ENCODE measurements around the gene PRKAR1B.
"Not testable (repeated sequence)": the region's sequence is repeated elsewhere in the genome, so short reads cannot be mapped to it uniquely, and the experiment has no call there.

Gene PRKAR1B

DNA sequence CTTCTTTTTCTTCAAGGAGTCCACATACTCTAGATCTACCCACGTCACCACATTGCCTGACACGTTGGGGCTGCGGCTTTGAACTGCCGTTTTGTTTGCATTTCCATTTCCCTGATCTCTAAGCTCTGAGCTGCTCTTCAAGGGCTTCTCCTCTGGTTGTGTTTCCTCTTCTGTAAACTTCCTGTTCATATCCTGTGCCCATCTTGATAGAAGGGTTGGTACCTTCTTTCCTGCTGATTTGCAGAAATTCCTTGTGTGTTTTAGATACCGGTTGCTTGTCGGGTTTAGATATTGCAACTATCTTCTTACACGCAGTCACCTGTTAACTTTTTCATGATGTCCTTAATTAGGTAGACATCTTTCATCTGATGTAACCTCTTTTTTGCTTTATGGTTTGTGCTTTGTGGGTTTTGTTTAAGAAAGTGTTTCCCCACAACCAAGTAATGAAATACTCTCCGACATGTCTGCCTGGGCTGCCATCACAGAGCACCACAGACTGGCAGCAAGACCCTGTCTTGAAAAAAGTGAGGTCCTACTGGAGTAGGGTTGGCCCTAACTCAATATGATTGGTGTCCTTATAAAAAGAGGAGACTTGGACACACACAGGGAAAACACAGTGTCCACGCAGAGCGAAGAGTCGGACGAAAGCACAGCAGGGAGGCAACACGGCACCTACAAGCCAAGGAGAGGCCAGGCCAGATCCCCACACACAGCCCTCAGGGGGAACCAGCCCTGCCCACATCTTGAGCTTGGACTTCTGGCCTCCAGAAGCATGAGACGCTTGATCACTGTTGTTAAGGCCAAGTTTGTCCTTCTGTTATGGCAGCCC is 108.3 kb downstream of the PRKAR1B start:
- peak; percentile 58 for DNase-seq

GRCh38 chr7:617614-618538 is 109.2 kb downstream of the PRKAR1B start:
- DNase-seq = peak in 1 of 2 donors; percentile 35

DNA sequence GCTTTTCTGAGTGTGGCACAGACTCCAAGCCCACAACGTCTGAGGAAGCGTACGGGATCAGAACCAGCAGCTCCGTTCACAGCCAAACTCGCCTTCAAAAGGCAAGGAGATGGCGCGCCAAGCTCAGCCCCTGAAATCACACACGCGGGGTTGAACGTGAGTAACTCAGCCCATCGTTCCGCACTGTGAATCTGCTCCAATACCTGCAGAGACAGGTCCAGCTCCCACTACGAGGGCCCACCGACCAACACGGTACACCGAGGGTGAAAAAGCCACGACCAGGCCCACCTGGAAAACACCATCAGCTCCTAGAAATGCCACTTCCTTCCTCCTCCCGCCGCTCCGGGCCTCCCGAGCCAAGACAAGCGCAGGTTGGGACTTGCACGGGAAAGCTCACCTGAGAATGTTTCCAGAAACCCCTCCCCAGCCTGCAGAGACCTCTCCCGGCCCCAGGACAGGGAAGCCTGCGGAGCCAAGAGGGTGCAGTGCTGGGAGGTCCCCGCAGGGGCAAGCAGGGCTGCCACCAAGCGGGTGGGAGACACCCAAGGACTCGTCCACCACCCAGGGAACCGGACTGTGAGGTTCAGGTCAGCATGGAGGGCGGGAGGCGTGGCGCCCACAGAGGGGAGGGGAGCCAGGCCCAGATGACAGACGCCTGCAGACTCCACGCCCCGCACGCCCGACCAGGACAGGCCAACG is 113.5 kb downstream of the PRKAR1B start:
- no peak for DNase-seq

DNA sequence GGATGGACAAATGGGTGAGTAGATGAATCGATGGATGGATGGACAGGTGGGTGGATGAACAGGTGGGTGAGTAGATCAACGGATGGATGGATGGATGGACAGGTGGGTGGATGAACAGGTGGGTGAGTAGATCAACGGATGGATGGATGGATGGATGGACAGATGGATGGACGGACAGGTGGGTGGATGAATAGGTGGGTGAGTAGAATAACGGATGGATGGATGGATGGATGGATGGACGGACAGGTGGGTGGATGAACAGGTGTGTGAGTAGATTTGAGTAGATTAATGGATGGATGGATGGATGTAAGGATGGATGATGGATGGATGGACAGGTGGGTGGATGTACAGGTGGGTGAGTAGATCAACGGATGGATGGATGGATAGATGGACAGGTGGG is 115.2 kb downstream of the PRKAR1B start:
- DNase-seq = not testable (repeated sequence)

DNA sequence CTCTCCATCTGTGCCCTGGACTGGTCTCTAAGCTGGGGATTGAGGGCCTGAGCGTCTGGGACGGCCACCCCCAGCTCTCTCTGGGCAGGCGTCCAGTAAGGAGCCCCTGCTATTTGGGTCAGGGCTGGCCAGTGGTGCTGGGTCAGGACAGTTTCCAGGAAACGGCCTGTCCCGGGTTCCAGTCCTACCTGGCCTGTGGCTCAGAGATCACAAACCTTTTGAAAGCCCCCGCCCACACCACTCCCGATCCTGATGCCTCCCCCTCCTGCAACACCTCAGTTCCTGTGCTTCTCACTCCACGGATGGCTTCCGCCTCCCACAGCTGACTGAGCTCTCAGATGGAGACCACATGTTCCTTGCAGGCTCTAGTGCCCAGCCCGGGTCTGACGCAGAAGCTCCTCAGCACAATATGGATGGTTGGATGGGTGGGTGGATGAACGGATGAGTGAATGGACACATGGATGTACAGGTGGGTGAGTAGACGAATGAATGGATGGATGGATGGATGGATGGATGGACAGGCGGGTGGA is 115.7 kb downstream of the PRKAR1B start:
- DNase-seq = no peak

- no peak for DNase-seq
These were observed 116.4 kb downstream of the PRKAR1B start for GRCh38 chr7:610531-611280.

DNA sequence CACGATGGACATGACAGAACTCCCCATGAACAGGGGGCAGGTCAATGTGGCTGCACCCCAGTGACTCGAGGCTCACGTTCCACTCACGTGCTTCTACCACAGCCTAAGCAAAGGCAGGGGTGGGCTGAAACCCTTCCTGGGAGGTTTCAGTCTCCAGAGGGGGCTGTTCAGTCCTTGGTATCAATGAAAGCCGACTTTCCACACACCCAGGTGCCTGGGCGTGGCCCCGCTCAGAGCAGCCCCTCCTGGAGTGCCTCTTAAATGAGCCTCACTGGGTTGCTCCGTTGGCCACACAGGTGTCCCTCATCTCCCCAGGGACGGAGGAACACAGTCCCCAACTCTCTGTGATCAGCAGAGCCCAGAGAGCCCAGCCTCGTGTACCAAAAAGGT is 116.9 kb downstream of the PRKAR1B start:
- DNase-seq = no peak

DNA sequence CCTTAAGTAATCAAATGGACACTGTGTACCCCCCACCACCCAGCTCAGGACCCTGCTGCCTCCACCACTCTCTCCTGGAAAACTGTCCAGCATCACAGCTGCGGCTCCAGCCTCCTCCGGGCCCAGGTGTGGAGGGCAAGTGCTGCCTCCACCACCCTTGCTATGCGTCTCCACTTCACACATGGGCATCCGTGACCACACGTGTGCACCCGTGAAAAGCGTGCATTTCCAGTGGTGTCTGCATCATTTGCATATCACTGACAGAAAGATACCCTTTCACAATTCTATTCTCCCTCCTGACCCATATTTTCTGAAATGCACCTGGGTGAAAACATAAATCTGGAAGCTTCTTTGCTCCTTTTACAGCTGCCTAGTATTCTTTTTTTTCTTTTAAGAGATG is 117.7 kb downstream of the PRKAR1B start:
- DNase-seq = no peak

GRCh38 chr7:608954-609353 is 118.1 kb downstream of the PRKAR1B start:
- no peak for DNase-seq

DNA sequence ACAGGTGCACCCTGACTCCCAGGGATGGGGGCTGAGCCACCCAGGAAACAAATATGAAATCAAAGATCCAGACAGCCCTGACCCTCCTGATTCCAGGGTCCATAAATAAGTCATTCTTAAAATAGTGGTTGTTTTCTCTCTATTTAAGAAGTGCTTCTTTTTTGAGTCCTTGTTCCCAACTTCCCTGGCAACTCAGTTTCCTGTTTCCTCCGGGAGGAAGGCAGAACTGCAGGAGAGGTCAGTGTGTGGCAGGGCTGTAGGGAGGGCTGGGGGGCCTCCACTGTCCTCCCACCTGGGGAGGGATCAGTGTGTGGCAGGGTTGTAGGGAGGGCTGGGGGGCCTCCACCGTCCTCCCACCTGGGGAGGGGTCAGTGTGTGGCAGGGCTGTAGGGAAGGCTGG is 118.7 kb downstream of the PRKAR1B start:
- no peak for DNase-seq

DNA sequence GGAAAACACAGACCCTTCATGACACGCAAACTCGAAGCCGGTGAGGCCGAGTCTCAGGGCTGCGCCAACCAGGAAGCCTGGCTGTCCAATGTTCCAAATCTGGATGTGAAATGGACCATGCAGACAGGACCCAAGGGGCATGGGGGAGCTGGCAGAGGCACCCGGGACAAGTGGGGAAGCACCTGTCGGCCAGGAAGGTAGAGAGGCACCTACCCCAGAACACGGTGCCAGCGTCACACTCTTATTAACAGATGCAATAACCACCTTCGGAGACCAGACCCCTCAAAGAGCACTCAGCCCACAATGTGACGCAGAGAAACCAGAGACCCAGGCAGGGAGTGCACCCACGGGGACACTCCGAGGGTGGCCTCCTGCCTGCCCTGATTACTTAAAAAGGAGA is 119.1 kb downstream of the PRKAR1B start:
- no peak for DNase-seq

GRCh38 chr7:605661-606450 is 121.2 kb downstream of the PRKAR1B start:
- no peak for DNase-seq

- DNase-seq = peak; percentile 49 to 53
These were observed 122.1 kb downstream of the PRKAR1B start for GRCh38 chr7:604884-605531.

- DNase-seq = peak; percentile 93 to 96
These were observed 122.8 kb downstream of the PRKAR1B start for GRCh38 chr7:604001-604883.

DNA sequence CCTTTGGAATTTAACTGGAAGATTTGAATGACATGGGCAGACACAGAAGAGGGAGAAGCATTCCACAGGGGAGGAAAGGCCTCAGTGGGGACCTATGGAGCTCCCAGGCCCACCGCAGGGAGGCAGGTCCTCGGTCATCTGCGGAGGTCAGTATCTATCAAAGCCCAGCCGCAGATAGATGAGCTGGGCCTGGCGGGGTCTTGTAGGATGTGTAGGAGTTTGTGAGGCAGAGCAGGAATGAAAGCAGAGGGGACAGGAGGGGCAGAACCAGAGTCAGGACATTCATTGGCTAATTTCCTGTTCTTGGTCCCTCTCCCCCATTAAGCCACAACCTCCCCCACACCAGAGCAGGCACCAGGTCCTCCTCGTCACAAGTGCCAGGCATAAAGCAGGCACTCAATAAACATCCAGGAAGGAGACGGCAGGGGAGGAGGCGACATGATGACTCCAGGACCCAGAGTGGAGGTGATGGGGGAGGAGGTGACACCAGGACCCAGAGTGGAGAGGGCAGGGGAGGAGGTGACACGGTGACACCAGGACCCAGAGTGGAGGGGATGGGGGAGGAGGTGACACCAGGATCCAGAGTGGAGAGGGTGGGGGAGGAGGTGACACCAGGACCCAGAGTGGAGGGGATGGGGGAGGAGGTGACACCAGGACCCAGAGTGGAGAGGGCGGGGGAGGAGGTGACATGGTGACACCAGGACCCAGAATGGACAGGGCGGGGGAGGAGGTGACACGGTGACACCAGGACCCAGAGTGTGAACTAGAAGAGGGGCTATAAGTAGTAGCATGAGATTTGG is 123.7 kb downstream of the PRKAR1B start:
- DNase-seq = peak; percentile 56

DNA sequence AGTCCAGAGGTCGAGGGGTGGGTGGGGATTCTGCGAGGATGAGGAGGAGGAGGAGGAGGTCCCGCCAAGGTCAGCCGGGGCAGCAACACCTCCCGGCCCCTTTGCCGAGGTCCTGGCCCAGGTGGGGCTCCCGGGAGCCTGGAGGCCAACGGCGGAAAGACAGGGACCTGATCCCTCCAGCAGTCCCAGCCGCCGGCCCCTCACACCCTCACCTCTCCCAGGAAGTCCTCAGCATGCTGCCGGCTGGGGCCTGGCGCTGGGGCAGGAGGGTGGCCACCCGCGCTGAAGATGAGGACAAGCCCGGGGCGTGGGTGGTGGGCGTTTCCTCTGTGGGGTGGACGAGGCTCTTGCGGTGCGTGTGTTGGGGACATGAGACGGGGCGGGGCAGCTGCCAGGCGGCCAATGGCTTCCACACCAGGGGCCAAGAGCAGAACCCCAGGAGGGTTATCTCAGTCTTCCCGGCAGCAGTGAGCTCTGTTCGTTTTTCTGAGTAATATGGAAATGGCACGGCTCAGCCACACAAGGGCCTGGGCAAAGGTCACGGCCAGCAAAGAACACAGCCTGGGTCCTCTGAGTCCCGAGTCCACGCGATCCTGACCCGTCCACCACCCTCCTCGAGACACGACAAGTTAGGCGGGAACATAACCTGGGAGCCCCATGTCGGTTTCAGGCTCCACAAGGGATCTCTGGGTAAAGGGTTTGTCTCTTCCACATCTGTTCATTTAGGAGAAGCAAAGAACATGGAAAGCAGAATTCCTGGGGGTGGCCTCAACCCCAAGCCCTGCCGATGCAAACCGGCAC is 124.5 kb downstream of the PRKAR1B start:
- peak; percentile 71 to 77 for DNase-seq

GRCh38 chr7:601595-602340 is 125.3 kb downstream of the PRKAR1B start:
- DNase-seq = peak; percentile 93 to 94

Measured in stimulated activated CD4-positive, alpha-beta T cell treated with anti-CD3 and anti-CD28 coated beads, Interleukin-2, amount 100 ng/mL, for 24 hours (primary cell).